ENCODE data around the gene SETX.

Gene SETX

DNA sequence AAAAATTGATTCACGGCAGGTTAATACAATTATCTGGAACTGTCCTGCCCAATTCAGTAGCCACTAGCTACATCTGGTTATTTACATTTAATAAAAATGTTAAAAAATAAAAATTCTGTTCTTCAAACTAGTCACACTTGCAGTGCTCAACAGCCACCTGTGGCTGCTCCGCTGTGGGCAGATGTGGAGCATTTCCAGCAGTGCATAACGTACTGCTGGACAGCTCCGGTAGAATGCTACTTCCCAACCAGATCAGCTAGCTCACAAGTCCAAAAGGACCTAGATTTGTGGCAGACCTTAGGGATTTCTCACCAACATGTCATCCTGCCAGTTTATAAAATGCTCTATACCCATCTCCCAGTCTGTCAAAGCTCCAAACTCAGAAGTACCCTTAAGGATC lies 42.8 kb downstream of the SETX start:
- no peak for TF ChIP-seq ZNF8 (CRISPR knock-in tag; IDR thresholded peaks at IDR 0.05)
- TF ChIP-seq ZNF565 (CRISPR knock-in tag; conservative IDR thresholded peaks at IDR 0.05; ENCODE audit: low read depth) = no peak
- no peak for ATAC-seq

- TF ChIP-seq ZNF70 (CRISPR knock-in tag; IDR thresholded peaks at IDR 0.05) = no peak
- TF ChIP-seq ZNF8 (CRISPR knock-in tag; IDR thresholded peaks at IDR 0.05) = no peak
- no peak for TF ChIP-seq SNAI2 (CRISPR knock-in tag; IDR thresholded peaks at IDR 0.05)
- no peak for TF ChIP-seq ZFP3 (CRISPR knock-in tag; IDR thresholded peaks at IDR 0.05)
- no peak for TF ChIP-seq CREB5 (CRISPR knock-in tag; IDR thresholded peaks at IDR 0.05; ENCODE audit: low read depth)
- no peak for TF ChIP-seq ISL1 (CRISPR knock-in tag; IDR thresholded peaks at IDR 0.05)
- no peak for TF ChIP-seq PATZ1 (CRISPR knock-in tag; IDR thresholded peaks at IDR 0.05; ENCODE audit: borderline replicate concordance)
- TF ChIP-seq RARB (CRISPR knock-in tag; IDR thresholded peaks at IDR 0.05) = no peak
- TF ChIP-seq, protein P1, sequence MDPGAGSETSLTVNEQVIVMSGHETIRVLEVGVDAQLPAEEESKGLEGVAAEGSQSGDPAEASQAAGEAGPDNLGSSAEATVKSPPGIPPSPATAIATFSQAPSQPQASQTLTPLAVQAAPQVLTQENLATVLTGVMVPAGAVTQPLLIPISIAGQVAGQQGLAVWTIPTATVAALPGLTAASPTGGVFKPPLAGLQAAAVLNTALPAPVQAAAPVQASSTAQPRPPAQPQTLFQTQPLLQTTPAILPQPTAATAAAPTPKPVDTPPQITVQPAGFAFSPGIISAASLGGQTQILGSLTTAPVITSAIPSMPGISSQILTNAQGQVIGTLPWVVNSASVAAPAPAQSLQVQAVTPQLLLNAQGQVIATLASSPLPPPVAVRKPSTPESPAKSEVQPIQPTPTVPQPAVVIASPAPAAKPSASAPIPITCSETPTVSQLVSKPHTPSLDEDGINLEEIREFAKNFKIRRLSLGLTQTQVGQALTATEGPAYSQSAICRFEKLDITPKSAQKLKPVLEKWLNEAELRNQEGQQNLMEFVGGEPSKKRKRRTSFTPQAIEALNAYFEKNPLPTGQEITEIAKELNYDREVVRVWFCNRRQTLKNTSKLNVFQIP (CRISPR knock-in tag; IDR thresholded peaks at IDR 0.05; ENCODE audit: borderline replicate concordance, low read depth) = no peak
- TF ChIP-seq BACH2 (CRISPR knock-in tag; IDR thresholded peaks at IDR 0.05; ENCODE audit: borderline replicate concordance) = no peak
- no peak for TF ChIP-seq GLIS3 (CRISPR knock-in tag; IDR thresholded peaks at IDR 0.05)
- TF ChIP-seq, protein P2, sequence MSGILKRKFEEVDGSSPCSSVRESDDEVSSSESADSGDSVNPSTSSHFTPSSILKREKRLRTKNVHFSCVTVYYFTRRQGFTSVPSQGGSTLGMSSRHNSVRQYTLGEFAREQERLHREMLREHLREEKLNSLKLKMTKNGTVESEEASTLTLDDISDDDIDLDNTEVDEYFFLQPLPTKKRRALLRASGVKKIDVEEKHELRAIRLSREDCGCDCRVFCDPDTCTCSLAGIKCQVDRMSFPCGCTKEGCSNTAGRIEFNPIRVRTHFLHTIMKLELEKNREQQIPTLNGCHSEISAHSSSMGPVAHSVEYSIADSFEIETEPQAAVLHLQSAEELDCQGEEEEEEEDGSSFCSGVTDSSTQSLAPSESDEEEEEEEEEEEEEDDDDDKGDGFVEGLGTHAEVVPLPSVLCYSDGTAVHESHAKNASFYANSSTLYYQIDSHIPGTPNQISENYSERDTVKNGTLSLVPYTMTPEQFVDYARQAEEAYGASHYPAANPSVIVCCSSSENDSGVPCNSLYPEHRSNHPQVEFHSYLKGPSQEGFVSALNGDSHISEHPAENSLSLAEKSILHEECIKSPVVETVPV (CRISPR knock-in tag; IDR thresholded peaks at IDR 0.05) = no peak
- no peak for TF ChIP-seq ZFP30 (CRISPR knock-in tag; IDR thresholded peaks at IDR 0.05)
- no peak for ATAC-seq
Measured at GRCh38 chr9:132309056-132309455, 45.7 kb downstream of the SETX start.

DNA sequence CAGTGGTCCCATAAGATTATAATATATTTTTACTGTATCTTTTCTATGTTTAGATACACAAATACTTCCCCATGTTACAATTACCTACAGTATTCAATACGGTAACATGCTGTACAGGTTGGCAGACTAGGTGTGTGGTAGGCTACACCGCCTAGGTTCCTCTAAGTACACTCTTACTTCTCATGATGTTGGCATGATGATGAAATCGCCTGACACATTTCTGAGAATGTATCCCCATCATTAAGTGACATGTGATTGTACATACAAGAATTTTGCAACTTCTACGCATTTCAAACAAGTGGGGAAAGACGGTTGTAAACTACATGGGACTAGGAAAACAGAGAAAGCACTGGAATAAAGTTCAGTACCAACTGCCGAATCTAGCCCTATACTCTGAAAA lies 53.3 kb downstream of the SETX start:
- ATAC-seq = no peak
- TF ChIP-seq ZC3H10 (CRISPR knock-in tag; IDR thresholded peaks at IDR 0.05) (no peak), SNAI2 (CRISPR knock-in tag; IDR thresholded peaks at IDR 0.05) (no peak), ESRRG (CRISPR knock-in tag; IDR thresholded peaks at IDR 0.05) (no peak)

GRCh38 chr9:132299221-132299620 lies 55.6 kb downstream of the SETX start:
- TF ChIP-seq ZC3H10 (CRISPR knock-in tag; IDR thresholded peaks at IDR 0.05) (no peak), TSHZ2 (CRISPR knock-in tag; IDR thresholded peaks at IDR 0.05) (no peak), SNAI2 (CRISPR knock-in tag; IDR thresholded peaks at IDR 0.05) (no peak)

GRCh38 chr9:132295181-132295580 lies 59.6 kb downstream of the SETX start:
- ATAC-seq = no peak
- TF ChIP-seq, protein P1 (CRISPR knock-in tag; IDR thresholded peaks at IDR 0.05; ENCODE audit: borderline replicate concordance, low read depth) = no peak
- no peak for TF ChIP-seq ZFP3 (CRISPR knock-in tag; IDR thresholded peaks at IDR 0.05)
- TF ChIP-seq PPARA (CRISPR knock-in tag; IDR thresholded peaks at IDR 0.05; ENCODE audit: borderline replicate concordance) = no peak
- no peak for TF ChIP-seq PATZ1 (CRISPR knock-in tag; IDR thresholded peaks at IDR 0.05; ENCODE audit: borderline replicate concordance)
- TF ChIP-seq OSR1 (CRISPR knock-in tag; IDR thresholded peaks at IDR 0.05) = no peak
- TF ChIP-seq ZFP30 (CRISPR knock-in tag; IDR thresholded peaks at IDR 0.05) = no peak

More at GRCh38 chr9:132299221-132299620, 55.6 kb downstream of the SETX start:
- no peak for ATAC-seq
